Gastrocnemius medialis (tissue), 4 donors: ENCODE data around the gene ARHGAP26. TPM values are rescaled to one million over a fixed set of nuclear protein-coding genes. Genes with fewer than 3 reads are reported as not detected.

Experiments
- ATAC-seq, 2 donors: fragments of 150-250 bp; one replicate each; pipeline ENCODE4 v1.9.1; 2016
- DNase-seq, 2 donors: peaks; one replicate each; pipeline ENCODE4 v3.0.0-alpha.2; 2019
- H3K27ac ChIP-seq, 4 donors: fragments of 200-600 bp; sonication (generic); 1 replicate in 1 of 4; 2 replicates in 3 of 4; pipeline ENCODE4 v1.5.1; 2016 to 2018; ENCODE audit warnings: mild to moderate bottlenecking in 2 of 4, moderate library complexity in 1 of 4
- H3K27me3 ChIP-seq, 3 donors: fragments of 200-600 bp; sonication (generic) in 2 of 3; 1 replicate in 1 of 3; 2 replicates in 2 of 3; pipeline versions ENCODE4 v1.5.1 to v1.6.0; 2016 to 2019; ENCODE audit warnings: mild to moderate bottlenecking in 1 of 3, moderate library complexity in 1 of 3
- H3K36me3 ChIP-seq, 2 donors: fragments of 200-600 bp; sonication (generic) in 1 of 2; one replicate each; pipeline ENCODE4 v1.5.1; 2017 to 2018
- H3K4me1 ChIP-seq, 2 donors: fragments of 200-600 bp; sonication (generic) in 1 of 2; one replicate each; pipeline ENCODE4 v1.5.1; 2016 to 2017; ENCODE audit warnings: mild to moderate bottlenecking in 2 of 2
- H3K4me3 ChIP-seq, 4 donors: fragments of 200-600 bp; sonication (generic) in 3 of 4; 1 replicate in 1 of 4; 2 replicates in 3 of 4; pipeline ENCODE4 v1.5.1; 2016 to 2019; ENCODE audit warnings: mild to moderate bottlenecking in 2 of 4
- H3K9me3 ChIP-seq, 3 donors: fragments of 200-600 bp; sonication (generic) in 2 of 3; 1 replicate in 1 of 3; 2 replicates in 2 of 3; pipeline ENCODE4 v1.5.1; 2016 to 2019
- POLR2A ChIP-seq, 2 donors: fragments of 450-650 bp; IDR thresholded peaks; one replicate each; pipeline ENCODE4 v1.6.1; 2017; ENCODE audit warnings: antibody characterized with exemption in 2 of 2, mild to moderate bottlenecking in 2 of 2, moderate library complexity in 2 of 2
- in situ Hi-C, 4 donors: fragments of 200-750 bp; cut with MboI; loops; one replicate each; pipeline versions ENCODE4 v1.15.0 to v1.8.0; 2017; ENCODE audit warnings: low sequenced_read_pairs in 4 of 4
- intact Hi-C: fragments of 100-400 bp; cut with DNase I; formaldehyde crosslinking; loops from one replicate; pipeline ENCODE4 v1.15.1; 2023; ENCODE audit warnings: low total_unique reads
- total RNA-seq, 4 donors: library from RNA; depleted of rRNA; stranded (reverse); fragments of >200 nt; gene quantifications; one replicate each; pipeline versions ENCODE4 v1.1.0 to v1.2.3, GENCODE V29; 2016
- TF ChIP-seq, protein P1 (sequence below), 5 experiments: fragments of 450-650 bp in 3 of 5; fragments of 200-600 bp in 2 of 5; sonication (generic) in 2 of 5; IDR thresholded peaks in 4 of 5; conservative IDR thresholded peaks in 1 of 5; 1 replicate in 4 of 5; 2 replicates in 1 of 5; pipeline ENCODE4 v1.5.1; 2016 to 2019; ENCODE audit warnings: antibody characterized with exemption in 5 of 5, mild to moderate bottlenecking in 3 of 5, moderate library complexity in 3 of 5

The ARHGAP26 gene
- total RNA-seq, 4 donors from 2014 or later, result 9.1 to 22.4 (median 13.4) TPM

DNA sequence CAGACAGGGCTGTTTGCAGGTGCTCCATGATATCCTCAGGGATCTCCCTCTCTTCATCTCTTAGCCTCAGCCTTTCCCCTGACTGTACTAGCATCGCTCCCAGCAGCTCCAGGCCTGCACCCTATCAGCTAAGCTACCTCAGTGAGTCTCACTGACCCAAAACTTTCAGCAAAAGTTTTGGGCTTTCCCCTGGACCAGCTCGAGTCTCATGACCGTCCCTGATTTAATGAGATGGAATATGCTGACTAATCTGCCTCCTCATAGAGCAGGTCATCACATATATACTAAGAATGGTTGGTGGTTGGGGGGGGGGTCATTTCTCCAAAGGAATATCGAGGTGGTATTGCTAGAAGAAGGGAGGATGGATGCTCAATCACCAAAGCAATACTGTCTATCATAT is 481.8 kb downstream of the ARHGAP26 start:
- intact Hi-C loops (no loop called here), in situ Hi-C loops (no loop called here)
- no peak for TF ChIP-seq POLR2A (IDR thresholded peaks at IDR 0.05)

DNA sequence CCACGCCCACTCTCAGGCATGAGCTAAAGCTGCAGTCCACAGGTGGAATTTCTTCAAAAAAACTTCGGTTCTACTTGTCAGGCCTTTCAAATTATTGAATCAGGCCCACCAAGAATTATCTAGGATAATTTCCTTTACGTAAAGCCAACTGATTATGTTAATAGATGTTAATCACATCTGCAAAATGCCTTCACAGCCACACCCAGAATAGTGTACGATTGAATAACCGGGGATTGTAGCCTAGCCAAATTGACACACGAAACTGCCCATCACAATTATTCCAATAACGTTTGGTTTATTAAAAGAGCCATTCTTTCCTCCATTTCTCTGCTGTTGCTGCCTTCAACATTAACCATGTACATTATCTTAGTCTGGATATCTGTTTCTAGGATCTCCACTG is 484.6 kb downstream of the ARHGAP26 start:
- peaks cover 0 to 4% of the 10 kb centered on the region in 2 donors for H3K4me1 ChIP-seq
- intact Hi-C loops, result no loop called here
- H3K4me3 ChIP-seq, result no peak overlapping the region
- H3K27me3 ChIP-seq, result no peaks in the 10 kb centered on the region
- DNase-seq (no peak), ATAC-seq (no peak)
- no peaks in the 10 kb centered on the region for H3K9me3 ChIP-seq
- H3K36me3 ChIP-seq, result no peaks in the 10 kb centered on the region
- no peak for TF ChIP-seq POLR2A (IDR thresholded peaks at IDR 0.05)
- TF ChIP-seq, protein P1, sequence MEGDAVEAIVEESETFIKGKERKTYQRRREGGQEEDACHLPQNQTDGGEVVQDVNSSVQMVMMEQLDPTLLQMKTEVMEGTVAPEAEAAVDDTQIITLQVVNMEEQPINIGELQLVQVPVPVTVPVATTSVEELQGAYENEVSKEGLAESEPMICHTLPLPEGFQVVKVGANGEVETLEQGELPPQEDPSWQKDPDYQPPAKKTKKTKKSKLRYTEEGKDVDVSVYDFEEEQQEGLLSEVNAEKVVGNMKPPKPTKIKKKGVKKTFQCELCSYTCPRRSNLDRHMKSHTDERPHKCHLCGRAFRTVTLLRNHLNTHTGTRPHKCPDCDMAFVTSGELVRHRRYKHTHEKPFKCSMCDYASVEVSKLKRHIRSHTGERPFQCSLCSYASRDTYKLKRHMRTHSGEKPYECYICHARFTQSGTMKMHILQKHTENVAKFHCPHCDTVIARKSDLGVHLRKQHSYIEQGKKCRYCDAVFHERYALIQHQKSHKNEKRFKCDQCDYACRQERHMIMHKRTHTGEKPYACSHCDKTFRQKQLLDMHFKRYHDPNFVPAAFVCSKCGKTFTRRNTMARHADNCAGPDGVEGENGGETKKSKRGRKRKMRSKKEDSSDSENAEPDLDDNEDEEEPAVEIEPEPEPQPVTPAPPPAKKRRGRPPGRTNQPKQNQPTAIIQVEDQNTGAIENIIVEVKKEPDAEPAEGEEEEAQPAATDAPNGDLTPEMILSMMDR (IDR thresholded peaks at IDR 0.05 in 4 of 5, conservative IDR thresholded peaks at IDR 0.05 in 1 of 5), result no peak
- in situ Hi-C loops, result no loop called here
- no peak overlapping the region for H3K27ac ChIP-seq

More for the DNA sequence above, 481.8 kb downstream of the ARHGAP26 start:
- H3K4me1 ChIP-seq, result peaks cover 5 to 17% of the 10 kb centered on the region in 2 donors
- H3K9me3 ChIP-seq, result no peaks in the 10 kb centered on the region
- ATAC-seq (no peak), DNase-seq (no peak)
- no peak overlapping the region for H3K4me3 ChIP-seq
- H3K27ac ChIP-seq, result no peak overlapping the region
- no peaks in the 10 kb centered on the region for H3K36me3 ChIP-seq
- H3K27me3 ChIP-seq, result no peaks in the 10 kb centered on the region

DNA sequence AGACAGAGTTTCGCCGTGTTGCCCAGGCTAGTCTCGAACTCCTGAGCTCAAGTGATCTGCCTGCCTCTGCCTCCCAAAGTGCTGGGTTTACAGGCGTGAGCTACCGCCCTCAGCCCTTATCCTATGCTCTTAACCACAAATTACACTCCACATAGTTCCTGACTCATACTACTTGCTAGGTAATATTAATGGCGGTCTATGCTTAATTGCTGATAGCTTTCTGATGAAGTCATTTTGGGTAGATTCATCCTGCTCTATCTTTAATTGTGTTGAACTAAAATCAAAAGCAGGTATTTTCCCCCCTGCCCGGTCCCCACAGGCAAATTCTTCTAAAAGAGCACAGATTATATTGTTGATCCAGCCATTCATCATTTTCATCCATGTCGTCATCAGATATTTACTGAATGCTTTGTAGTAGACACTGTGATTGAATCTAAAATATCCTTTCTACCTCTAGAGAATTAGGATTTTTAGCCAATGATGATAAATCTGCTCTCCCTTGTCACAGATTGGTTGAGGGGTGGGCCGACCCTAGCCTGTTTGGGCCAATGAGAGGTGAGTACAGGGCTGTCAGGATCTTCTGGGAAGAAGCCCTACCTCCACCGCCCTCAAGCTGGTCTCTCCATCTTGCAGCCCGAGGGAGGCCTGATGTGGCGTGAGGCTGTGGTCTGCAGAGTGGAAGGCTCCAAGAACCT is 488.5 kb downstream of the ARHGAP26 start:
- Histone ChIP-seq H3K27ac (no peak overlapping the region), H3K4me1 (no peaks in the 10 kb centered on the region), H3K27me3 (no peaks in the 10 kb centered on the region), H3K4me3 (no peak overlapping the region), H3K9me3 (no peaks in the 10 kb centered on the region), H3K36me3 (no peaks in the 10 kb centered on the region)
- intact Hi-C loops (loop anchor here (2.0 kb wide), 1 partner anchor 20 kb away; no protein-coding TSS in a partner anchor), in situ Hi-C loops (no loop called here)
- ATAC-seq (no peak), DNase-seq (no peak)
- TF ChIP-seq POLR2A (IDR thresholded peaks at IDR 0.05), result no peak
- TF ChIP-seq, protein P1 (IDR thresholded peaks at IDR 0.05 in 4 of 5, conservative IDR thresholded peaks at IDR 0.05 in 1 of 5), result no peak

DNA sequence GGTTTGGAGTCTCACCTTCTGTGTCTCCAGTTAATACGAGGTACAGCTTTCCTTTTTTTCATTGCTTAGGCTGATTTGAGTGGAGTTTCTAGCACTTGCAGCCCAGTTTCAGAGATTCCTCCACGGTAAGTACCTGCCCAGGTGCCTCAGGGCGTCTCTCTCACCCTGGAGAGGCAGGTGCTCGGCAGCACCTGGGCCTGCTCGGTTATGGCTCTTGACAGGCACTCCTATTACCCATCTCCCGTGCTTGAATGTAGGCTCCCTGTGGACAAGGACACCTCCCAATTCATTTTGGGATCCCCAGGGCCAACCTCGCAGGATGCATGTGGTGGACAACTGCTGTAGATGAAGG is 489.1 kb downstream of the ARHGAP26 start:
- Histone ChIP-seq H3K9me3 (no peaks in the 10 kb centered on the region), H3K36me3 (no peaks in the 10 kb centered on the region), H3K27me3 (no peaks in the 10 kb centered on the region), H3K4me3 (no peak overlapping the region), H3K27ac (no peak overlapping the region), H3K4me1 (no peaks in the 10 kb centered on the region)
- in situ Hi-C loops (no loop called here), intact Hi-C loops (loop anchor here (2.0 kb wide), 1 partner anchor 20 kb away; no protein-coding TSS in a partner anchor)
- ATAC-seq (no peak), DNase-seq (no peak)
- TF ChIP-seq, protein P1 (IDR thresholded peaks at IDR 0.05 in 4 of 5, conservative IDR thresholded peaks at IDR 0.05 in 1 of 5), result no peak
- no peak for TF ChIP-seq POLR2A (IDR thresholded peaks at IDR 0.05)

DNA sequence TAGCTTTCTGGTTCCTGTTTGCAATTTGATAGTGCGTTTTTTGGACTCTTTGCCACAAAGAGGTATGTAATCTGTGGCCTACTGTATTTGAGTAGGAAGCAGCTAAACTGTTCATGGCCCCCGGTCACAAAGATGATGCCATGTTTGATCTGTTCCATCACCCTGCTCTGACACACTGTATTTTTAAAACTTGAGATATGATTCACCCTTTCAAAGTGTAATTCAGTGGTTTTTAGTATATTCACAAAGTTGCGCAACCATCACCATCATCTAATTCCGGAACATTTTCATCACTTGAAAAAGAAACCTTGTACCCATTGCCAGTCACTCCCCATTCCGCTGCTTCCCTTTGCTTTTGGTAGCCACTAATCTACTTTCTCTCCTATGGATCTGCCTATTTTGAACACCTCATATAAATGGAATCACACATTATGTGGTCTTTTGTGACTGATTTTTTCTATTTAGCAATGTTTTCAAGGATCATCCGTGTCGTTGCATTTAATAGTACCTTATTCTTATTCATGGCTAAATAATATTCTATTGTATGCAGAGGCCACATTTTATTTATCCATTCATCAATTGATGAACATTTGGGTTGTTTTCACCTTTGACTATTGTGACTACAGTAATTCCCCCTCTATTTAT is 491.7 kb downstream of the ARHGAP26 start:
- Histone ChIP-seq H3K27me3 (no peaks in the 10 kb centered on the region), H3K9me3 (no peaks in the 10 kb centered on the region), H3K36me3 (no peaks in the 10 kb centered on the region), H3K4me1 (no peaks in the 10 kb centered on the region), H3K27ac (no peak overlapping the region), H3K4me3 (no peak overlapping the region)
- in situ Hi-C loops (no loop called here), intact Hi-C loops (no loop called here)
- ATAC-seq (no peak), DNase-seq (no peak)
- TF ChIP-seq, protein P1 (IDR thresholded peaks at IDR 0.05 in 4 of 5, conservative IDR thresholded peaks at IDR 0.05 in 1 of 5), result no peak
- no peak for TF ChIP-seq POLR2A (IDR thresholded peaks at IDR 0.05)
